HG03095 (cell line): ENCODE data around the gene CD27.
A peak's percentile ranks its signal among the peaks of the same experiment; 100 is the strongest.
"Not testable (repeated sequence)": the region's sequence is repeated elsewhere in the genome, so short reads cannot be mapped to it uniquely, and the experiment has no call there.

Experiments
- ATAC-seq: cut with Tn5 transposase; IDR thresholded peaks from one replicate; pipeline ENCODE4 v1.9.1; 2021; ENCODE audit warnings: moderate library complexity; ENCODE audit not compliant: unreplicated experiment

Gene CD27

GRCh38 chr12:6478416-6478815, 33.7 kb downstream of the CD27 start:
- ATAC-seq: no peak

GRCh38 chr12:6488240-6488639, 43.5 kb downstream of the CD27 start:
- no peak for ATAC-seq

GRCh38 chr12:6489449-6489848, 44.7 kb downstream of the CD27 start:
- no peak for ATAC-seq

- not testable (repeated sequence) for ATAC-seq
Measured at GRCh38 chr12:6490673-6491072, 45.9 kb downstream of the CD27 start.

GRCh38 chr12:6492838-6493496, 48.2 kb downstream of the CD27 start, which contains the start of gene MRPL51:
MRPL51 (minus strand) TSS chr12:6493262; CDS start chr12:6493136, 126 bp downstream.
- ATAC-seq: peak; percentile 51

- peak; percentile 81 for ATAC-seq
Measured at GRCh38 chr12:6493497-6494257, 48.9 kb downstream of the CD27 start, which contains the start of gene NCAPD2. NCAPD2 (plus strand) TSS chr12:6494102; CDS start chr12:6495099, 997 bp downstream.

- ATAC-seq: no peak
Measured at GRCh38 chr12:6494258-6494743, 49.5 kb downstream of the CD27 start.

GRCh38 chr12:6494968-6495367, 50.2 kb downstream of the CD27 start:
- ATAC-seq: no peak

- ATAC-seq: not testable (repeated sequence)
Measured at GRCh38 chr12:6497291-6497690, 52.5 kb downstream of the CD27 start.

GRCh38 chr12:6500466-6500865, 55.7 kb downstream of the CD27 start:
- ATAC-seq: no peak
